NT2/D1 (cell line): ENCODE measurements around the gene FRMD4A.

Experiments
- DNase-seq: peaks from one replicate; pipeline ENCODE4 v3.0.0-alpha.2; 2011; ENCODE audit warnings: low read depth, low spot score
- H3K27me3 ChIP-seq: 2 replicates; pipeline ENCODE4 v1.6.0; 2011; ENCODE audit warnings: mild to moderate bottlenecking; ENCODE audit not compliant: insufficient read length, insufficient read depth
- H3K36me3 ChIP-seq: 2 replicates; pipeline ENCODE4 v1.6.1; 2011; ENCODE audit warnings: mild to moderate bottlenecking, low read length, mixed read lengths; ENCODE audit not compliant: insufficient read depth, insufficient read length
- H3K4me1 ChIP-seq: 2 replicates; pipeline ENCODE4 v1.5.1; 2011; ENCODE audit not compliant: insufficient read depth, insufficient read length
- H3K4me3 ChIP-seq: 2 replicates; pipeline ENCODE4 v1.5.1; 2011; ENCODE audit warnings: low read depth; ENCODE audit not compliant: insufficient read length
- H3K9ac ChIP-seq: 2 replicates; pipeline ENCODE4 v1.6.0; 2011; ENCODE audit warnings: low read depth; ENCODE audit not compliant: insufficient read length
- H3K9me3 ChIP-seq: 2 replicates; pipeline ENCODE4 v1.5.1; 2011; ENCODE audit warnings: mild to moderate bottlenecking, low read length; ENCODE audit not compliant: insufficient read depth
- SUZ12 ChIP-seq: IDR thresholded peaks from 2 replicates; pipeline ENCODE4 v1.6.1; 2011; ENCODE audit not compliant: insufficient read length, insufficient read depth; ENCODE audit errors: extremely low read depth
- YY1 ChIP-seq: IDR thresholded peaks from 2 replicates; pipeline ENCODE4 v1.6.1; 2011; ENCODE audit not compliant: insufficient read length, insufficient read depth
- ZNF274 ChIP-seq: IDR thresholded peaks from 2 replicates; pipeline ENCODE4 v1.6.1; 2011; ENCODE audit warnings: mild to moderate bottlenecking, low read depth, low read length

Gene FRMD4A

DNA sequence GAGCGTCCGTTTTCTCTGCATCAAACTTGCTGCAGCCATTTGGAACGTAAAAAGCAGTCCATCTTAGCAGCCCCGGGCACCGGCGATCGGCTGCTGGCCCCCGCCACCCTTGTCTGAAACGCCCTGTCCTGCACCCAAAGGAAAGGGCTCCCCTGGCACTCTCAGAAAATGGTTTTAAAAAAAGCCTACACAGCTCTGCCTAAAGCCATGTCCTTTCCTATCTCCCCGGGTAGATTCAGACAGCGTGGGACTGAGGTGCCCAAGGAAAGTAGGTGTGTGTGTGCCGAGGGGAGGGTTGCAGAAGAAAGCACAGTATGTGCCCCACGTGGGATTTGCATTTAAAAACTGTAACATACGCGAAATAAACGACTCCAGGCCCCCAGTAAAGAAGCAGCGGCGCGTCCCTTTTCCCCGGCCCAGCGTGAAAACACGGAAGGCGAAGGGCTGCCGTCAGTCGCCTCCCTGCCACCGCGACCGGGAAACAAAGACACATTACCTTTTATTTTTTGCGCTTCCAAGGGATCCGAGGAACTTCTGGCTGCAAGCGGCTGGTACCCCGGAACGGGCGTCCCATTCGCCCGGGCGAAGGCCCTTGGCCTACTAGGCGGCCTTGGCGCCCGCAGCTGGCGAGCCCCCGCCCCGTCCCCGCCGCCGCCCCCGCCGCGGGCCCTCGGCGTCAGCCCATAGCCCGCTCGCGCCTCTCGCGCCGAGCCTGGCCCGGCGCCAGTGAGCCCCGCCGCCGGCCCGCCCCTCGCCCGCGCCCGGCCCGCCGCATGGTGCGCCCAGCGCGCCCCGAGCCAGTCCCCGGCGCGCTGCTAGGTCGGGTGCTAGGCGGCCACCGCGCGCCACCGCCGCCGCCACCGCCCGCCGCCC is 439.4 kb downstream of the FRMD4A start:
- Histone ChIP-seq H3K9ac (peak overlapping the region; percentile 79), H3K4me3 (peak overlapping the region; percentile 59), H3K27me3 (peaks cover 30% of the 10 kb centered on the region), H3K9me3 (no peaks in the 10 kb centered on the region), H3K4me1 (no peaks in the 10 kb centered on the region), H3K36me3 (peaks cover 3% of the 10 kb centered on the region)
- DNase-seq, result no peak
- TF ChIP-seq SUZ12 (no peak), YY1 (no peak), ZNF274 (no peak)

DNA sequence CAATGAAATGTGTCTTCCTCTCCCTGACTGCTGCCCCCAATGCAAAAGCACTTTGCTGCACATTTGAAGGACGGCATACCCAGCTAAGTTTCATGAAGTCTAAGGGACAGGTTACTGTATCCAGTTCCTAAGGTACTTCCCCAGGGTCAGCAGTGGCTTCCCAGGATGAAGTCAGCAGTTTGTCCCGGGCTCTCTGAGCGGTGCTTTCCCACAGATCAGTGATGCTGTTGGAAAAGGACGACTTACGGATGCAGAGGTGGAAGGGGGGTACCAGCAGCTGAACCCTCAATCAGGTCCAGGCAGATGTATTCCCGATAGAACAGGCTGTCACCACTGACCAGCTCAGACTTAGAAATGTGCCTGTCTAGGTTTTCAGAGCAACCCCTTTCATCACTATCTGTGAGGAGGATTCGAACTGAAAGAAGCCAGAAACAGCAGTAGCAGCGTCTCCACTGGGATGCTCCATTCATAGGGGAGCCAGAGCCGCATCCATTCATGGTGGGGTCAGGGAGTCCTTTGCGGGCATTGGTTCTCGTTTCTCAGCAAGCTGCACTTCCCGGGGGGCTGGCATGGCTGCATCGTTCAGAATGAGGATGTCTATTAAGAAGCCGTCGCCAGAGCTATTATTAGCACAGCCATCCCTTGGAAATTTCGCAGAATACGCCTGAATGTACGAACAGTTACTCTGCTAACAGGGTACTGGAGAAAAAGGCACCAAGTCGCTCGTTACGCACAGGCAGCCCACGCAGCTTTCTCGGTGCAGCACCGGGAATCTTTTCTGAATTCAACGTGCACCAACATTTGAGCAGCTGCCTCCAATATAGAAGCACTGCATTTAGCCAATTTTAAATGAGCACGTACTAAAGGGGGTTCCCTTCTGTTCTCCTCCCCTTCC is 440.2 kb downstream of the FRMD4A start:
- no peak for DNase-seq
- Histone ChIP-seq H3K4me3 (peak overlapping the region; percentile 59), H3K9ac (peak overlapping the region; percentile 79)

DNA sequence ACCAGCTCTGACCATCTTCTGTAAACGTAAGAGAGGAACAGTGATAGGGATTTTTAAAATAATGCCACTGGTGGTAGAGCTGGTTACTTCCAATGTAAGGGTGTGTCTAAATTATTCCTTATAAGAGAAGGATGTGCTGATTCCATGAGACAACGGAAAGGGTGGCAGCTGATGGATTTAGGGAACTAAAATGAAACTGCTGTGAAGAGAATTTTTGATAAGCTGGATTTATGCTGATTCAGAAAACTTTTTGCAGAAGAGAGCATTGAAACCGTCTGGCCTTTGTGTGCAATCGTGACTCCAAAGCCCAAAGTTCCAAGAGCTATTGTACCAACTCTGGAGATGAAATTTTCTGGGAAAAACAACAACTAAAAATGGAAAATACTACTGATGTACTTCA is 443.0 kb downstream of the FRMD4A start:
- peaks cover 3% of the 10 kb centered on the region for H3K36me3 ChIP-seq
- TF ChIP-seq ZNF274, result no peak
- TF ChIP-seq SUZ12, result no peak
- peaks cover 30% of the 10 kb centered on the region for H3K27me3 ChIP-seq
- DNase-seq, result no peak
- no peaks in the 10 kb centered on the region for H3K9me3 ChIP-seq
- H3K9ac ChIP-seq, result no peak overlapping the region
- H3K4me3 ChIP-seq, result no peak overlapping the region
- no peaks in the 10 kb centered on the region for H3K4me1 ChIP-seq

More for the DNA sequence above, 440.2 kb downstream of the FRMD4A start:
- Histone ChIP-seq H3K27me3 (peaks cover 30% of the 10 kb centered on the region), H3K4me1 (no peaks in the 10 kb centered on the region), H3K36me3 (peaks cover 3% of the 10 kb centered on the region), H3K9me3 (no peaks in the 10 kb centered on the region)
- TF ChIP-seq SUZ12 (no peak), YY1 (no peak), ZNF274 (no peak)

DNA sequence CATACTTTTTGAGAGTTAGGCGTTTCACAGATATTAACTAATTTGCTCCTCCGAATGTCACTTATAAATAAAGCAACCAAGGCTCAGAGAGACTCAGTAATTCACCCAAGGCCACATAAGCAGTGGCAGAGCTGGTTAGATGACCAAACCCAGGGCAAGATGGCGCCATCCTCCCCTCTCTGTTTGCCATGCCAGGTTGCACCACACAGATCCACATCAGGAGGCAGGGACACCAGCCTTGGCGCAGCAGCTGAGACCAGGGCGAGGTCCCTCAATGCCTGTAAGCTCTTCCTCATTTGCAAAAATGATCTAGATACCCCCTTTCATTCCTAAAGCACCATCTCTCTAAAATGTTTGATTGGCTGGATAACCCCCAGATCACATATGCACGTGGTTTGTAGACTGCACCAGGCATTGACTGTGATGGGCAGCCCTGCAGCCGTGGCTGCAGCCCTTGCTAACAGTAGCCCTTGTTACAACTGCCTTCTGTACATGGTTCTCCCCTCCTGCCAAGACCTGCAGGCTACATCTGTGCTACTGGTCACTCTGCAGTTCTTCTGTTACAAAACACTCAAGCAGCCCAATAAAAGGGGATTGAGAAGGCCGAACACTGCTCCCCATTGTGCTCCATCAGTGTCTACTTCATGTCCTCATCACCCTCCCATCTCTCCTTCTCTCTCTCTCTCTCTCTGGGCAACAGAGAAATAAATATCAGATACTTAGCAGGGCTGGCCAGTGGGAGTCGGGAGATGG is 445.3 kb downstream of the FRMD4A start:
- Histone ChIP-seq H3K36me3 (peaks cover 7% of the 10 kb centered on the region), H3K4me3 (no peak overlapping the region), H3K4me1 (peaks cover 3% of the 10 kb centered on the region), H3K27me3 (peaks cover 13% of the 10 kb centered on the region), H3K9me3 (no peaks in the 10 kb centered on the region), H3K9ac (no peak overlapping the region)
- TF ChIP-seq SUZ12, result no peak
- no peak for TF ChIP-seq YY1
- TF ChIP-seq ZNF274, result no peak
- no peak for DNase-seq

DNA sequence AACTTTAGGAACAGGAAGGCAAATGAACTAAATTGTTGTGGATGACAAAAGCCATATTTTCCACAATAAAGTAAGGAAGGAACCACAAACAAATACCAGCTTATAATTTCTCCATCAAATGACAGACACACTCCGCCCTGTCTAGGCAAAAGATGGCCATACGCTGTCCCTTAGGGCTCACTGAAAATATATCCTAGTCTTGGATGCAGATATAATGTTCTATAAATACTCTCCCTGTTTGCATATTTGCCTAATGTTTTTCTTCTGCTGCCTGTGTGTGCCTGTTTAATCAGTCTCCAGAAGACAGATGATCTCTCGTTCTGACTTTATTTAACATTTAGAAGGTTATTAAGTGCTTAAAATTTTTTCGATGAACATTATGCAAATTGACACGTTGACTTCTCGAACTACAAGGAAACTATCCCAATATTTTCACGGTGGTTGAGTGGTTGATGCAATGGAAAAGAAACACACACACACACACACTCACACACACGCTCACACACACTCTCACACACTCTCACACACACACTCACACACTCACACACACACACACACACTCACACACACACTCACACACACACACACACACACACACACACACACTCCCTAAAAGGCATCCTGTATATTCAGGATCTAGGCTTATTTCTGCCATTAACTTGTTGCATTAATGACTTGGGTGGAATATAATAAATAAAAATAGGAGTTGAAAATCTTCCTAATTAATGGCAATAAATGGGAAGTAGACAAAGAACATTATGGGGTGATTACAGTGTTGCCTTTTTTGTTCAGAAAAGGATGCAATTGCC is 446.9 kb downstream of the FRMD4A start:
- no peaks in the 10 kb centered on the region for H3K27me3 ChIP-seq
- peaks cover 3% of the 10 kb centered on the region for H3K4me1 ChIP-seq
- H3K4me3 ChIP-seq, result no peak overlapping the region
- no peak for DNase-seq
- no peak for TF ChIP-seq YY1
- no peak for TF ChIP-seq SUZ12
- no peak for TF ChIP-seq ZNF274
- peaks cover 7% of the 10 kb centered on the region for H3K36me3 ChIP-seq
- H3K9ac ChIP-seq, result no peak overlapping the region
- H3K9me3 ChIP-seq, result no peaks in the 10 kb centered on the region

DNA sequence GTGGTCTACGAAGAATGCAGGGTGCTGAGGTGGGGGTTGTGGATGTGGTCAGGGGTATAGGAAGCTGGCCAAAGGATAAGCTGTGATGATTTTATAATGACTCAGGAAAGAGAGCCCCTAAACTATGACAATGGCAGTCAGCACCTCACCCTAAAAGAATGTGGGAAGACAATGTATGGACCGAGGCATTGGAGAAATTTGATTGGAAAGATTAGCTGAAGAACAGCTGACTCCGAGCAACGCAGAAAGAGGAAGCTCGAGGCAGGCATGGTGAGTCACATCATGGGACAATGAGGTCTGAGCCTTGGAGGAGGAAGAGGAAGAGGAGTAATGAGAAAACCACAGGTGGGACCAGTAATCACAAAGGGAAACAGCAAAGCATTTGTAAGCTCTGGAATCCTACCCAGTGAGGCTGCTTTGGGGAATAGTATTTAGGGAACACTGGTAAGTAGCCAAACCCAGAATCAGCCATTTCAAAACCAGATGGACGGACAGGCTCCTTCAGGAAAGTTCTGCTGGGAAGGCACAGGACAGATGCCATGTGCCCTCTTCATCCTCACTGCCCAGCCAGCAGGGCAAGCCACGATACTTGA is 448.5 kb downstream of the FRMD4A start:
- no peaks in the 10 kb centered on the region for H3K27me3 ChIP-seq
- H3K36me3 ChIP-seq, result peaks cover 7% of the 10 kb centered on the region
- no peaks in the 10 kb centered on the region for H3K9me3 ChIP-seq
- no peak overlapping the region for H3K9ac ChIP-seq
- peak; percentile 9 for TF ChIP-seq YY1
- no peak for TF ChIP-seq ZNF274
- no peak overlapping the region for H3K4me3 ChIP-seq
- peak; percentile 84 for DNase-seq
- H3K4me1 ChIP-seq, result peaks cover 3% of the 10 kb centered on the region
